WTC11 (cell line): ENCODE data around the gene WASHC3. TPM values are rescaled to one million over a fixed set of nuclear protein-coding genes. Genes with fewer than 3 reads are reported as not detected.

ENCODE experiments used
- ATAC-seq: fragments of 200-7000 bp; cut with Tn5 transposase; 2 replicates; pipeline ENCODE4 v1.10.0; 2021; ENCODE audit warnings: mild to moderate bottlenecking, moderate library complexity
- CTCF ChIA-PET: fragments of 300-600 bp; sonication (Branson Sonifier 250); formaldehyde crosslinking; loops from one replicate; lab custom pipeline; 2021; ENCODE audit warnings: antibody characterized with exemption; lab: Charles Lee
- POLR2A ChIA-PET: fragments of 350-600 bp; sonication (Branson Sonifier 250); formaldehyde crosslinking; loops from one replicate; lab custom pipeline; 2021; ENCODE audit warnings: antibody characterized with exemption; lab: Charles Lee
- DNase-seq: peaks from one replicate; pipeline ENCODE4 v3.0.0; 2021; ENCODE audit warnings: low spot score
- H3K27ac Mint-ChIP-seq: 2 replicates; pipeline ENCODE4 v1.8.0; 2021; ENCODE audit warnings: mixed read lengths
- H3K27me3 Mint-ChIP-seq: 2 replicates; pipeline ENCODE4 v1.8.0; 2021; ENCODE audit warnings: low read depth, mild to moderate bottlenecking, moderate library complexity, mixed read lengths
- H3K36me3 Mint-ChIP-seq: 2 replicates; pipeline ENCODE4 v1.8.0; 2021; ENCODE audit warnings: mixed read lengths
- H3K4me1 Mint-ChIP-seq: 2 replicates; pipeline ENCODE4 v1.8.0; 2022; ENCODE audit warnings: mixed read lengths
- H3K4me3 Mint-ChIP-seq: 2 replicates; pipeline ENCODE4 v1.8.0; 2021; ENCODE audit warnings: mild to moderate bottlenecking, moderate library complexity, mixed read lengths
- H3K9me3 Mint-ChIP-seq: 2 replicates; pipeline ENCODE4 v1.8.0; 2021; ENCODE audit warnings: mixed read lengths
- ARID4B ChIP-seq: sonication (generic); formaldehyde crosslinking; IDR thresholded peaks from 2 replicates; pipeline ENCODE4 v1.8.0; 2023; ENCODE audit warnings: missing genetic modification reagents, mild to moderate bottlenecking, borderline replicate concordance
- CREB1 ChIP-seq: sonication (generic); formaldehyde crosslinking; IDR thresholded peaks from 2 replicates; pipeline ENCODE4 v1.8.0; 2023; ENCODE audit warnings: mild to moderate bottlenecking, missing genetic modification reagents
- ELF4 ChIP-seq: sonication (generic); formaldehyde crosslinking; IDR thresholded peaks from 2 replicates; pipeline ENCODE4 v1.8.1; 2022; ENCODE audit warnings: low read depth, mild to moderate bottlenecking, moderate library complexity, missing genetic modification reagents
- EMX1 ChIP-seq: fragments of 250-450 bp; sonication (Bioruptor Pico); IDR thresholded peaks from 2 replicates; pipeline ENCODE4 v1.8.0; 2021; ENCODE audit warnings: mild to moderate bottlenecking
- FOXP1 ChIP-seq: sonication (generic); formaldehyde crosslinking; IDR thresholded peaks from 2 replicates; pipeline ENCODE4 v1.8.0; 2022; ENCODE audit warnings: missing genetic modification reagents, mild to moderate bottlenecking, moderate library complexity, borderline replicate concordance
- FOXP4 ChIP-seq: sonication (generic); formaldehyde crosslinking; IDR thresholded peaks from 2 replicates; pipeline ENCODE4 v1.8.0; 2022; ENCODE audit warnings: mild to moderate bottlenecking, missing genetic modification reagents
- MXD4 ChIP-seq: fragments of 250-450 bp; sonication (Bioruptor Pico); IDR thresholded peaks from 2 replicates; pipeline ENCODE4 v1.8.0; 2021; ENCODE audit warnings: mild to moderate bottlenecking, moderate library complexity, borderline replicate concordance
- NR1H2 ChIP-seq: sonication (generic); formaldehyde crosslinking; IDR thresholded peaks from 2 replicates; pipeline ENCODE4 v1.9.0; 2021; ENCODE audit warnings: mild to moderate bottlenecking, moderate library complexity, missing genetic modification reagents
- PRRX2 ChIP-seq: fragments of 250-450 bp; sonication (Bioruptor Pico); IDR thresholded peaks from 2 replicates; pipeline ENCODE4 v1.8.0; 2021; ENCODE audit warnings: mild to moderate bottlenecking
- SMAD4 ChIP-seq: sonication (generic); formaldehyde crosslinking; IDR thresholded peaks from 2 replicates; pipeline ENCODE4 v1.8.0; 2022; ENCODE audit warnings: mild to moderate bottlenecking, missing genetic modification reagents
- STAT6 ChIP-seq: sonication (generic); formaldehyde crosslinking; conservative IDR thresholded peaks from 2 replicates; pipeline ENCODE4 v1.8.1; 2023; ENCODE audit warnings: mild to moderate bottlenecking, low read depth, missing genetic modification reagents, moderate library complexity
- TCF7 ChIP-seq: sonication (generic); formaldehyde crosslinking; IDR thresholded peaks from 2 replicates; pipeline ENCODE4 v1.8.0; 2022; ENCODE audit warnings: mild to moderate bottlenecking, low read depth, missing genetic modification reagents, moderate library complexity
- TP53 ChIP-seq: sonication (generic); formaldehyde crosslinking; IDR thresholded peaks from 2 replicates; pipeline ENCODE4 v1.8.1; 2023; ENCODE audit warnings: mild to moderate bottlenecking, missing genetic modification reagents
- USF1 ChIP-seq: sonication (generic); formaldehyde crosslinking; IDR thresholded peaks from 2 replicates; pipeline ENCODE4 v1.8.0; 2022; ENCODE audit warnings: mild to moderate bottlenecking, missing genetic modification reagents
- ZNF121 ChIP-seq: sonication (generic); formaldehyde crosslinking; IDR thresholded peaks from 2 replicates; pipeline ENCODE4 v1.8.0; 2023; ENCODE audit warnings: missing genetic modification reagents
- ZNF219 ChIP-seq: sonication (generic); formaldehyde crosslinking; IDR thresholded peaks from 2 replicates; pipeline ENCODE4 v1.8.0; 2023; ENCODE audit warnings: missing genetic modification reagents, mild to moderate bottlenecking, borderline replicate concordance
- total RNA-seq: library from RNA; stranded (reverse); gene quantifications from 3 replicates; pipeline ENCODE4 v1.2.3, GENCODE V29; 2021
- TF ChIP-seq, protein P1 (sequence below): fragments of 200-600 bp; IDR thresholded peaks from 2 replicates; pipeline ENCODE4 v1.8.0; 2022; ENCODE audit warnings: antibody characterized with exemption
- TF ChIP-seq, protein P2 (sequence below): fragments of 250-450 bp; sonication (Bioruptor Pico); IDR thresholded peaks from 2 replicates; pipeline ENCODE4 v2.1.2; 2022; ENCODE audit warnings: mild to moderate bottlenecking, moderate library complexity
- TF ChIP-seq, protein P3 (sequence below): sonication (generic); formaldehyde crosslinking; IDR thresholded peaks from 2 replicates; pipeline ENCODE4 v1.8.0; 2023; ENCODE audit warnings: mild to moderate bottlenecking, missing genetic modification reagents

WASHC3 gene
- total RNA-seq, 1 experiment from 2014 or later, result 6.0 TPM

DNA sequence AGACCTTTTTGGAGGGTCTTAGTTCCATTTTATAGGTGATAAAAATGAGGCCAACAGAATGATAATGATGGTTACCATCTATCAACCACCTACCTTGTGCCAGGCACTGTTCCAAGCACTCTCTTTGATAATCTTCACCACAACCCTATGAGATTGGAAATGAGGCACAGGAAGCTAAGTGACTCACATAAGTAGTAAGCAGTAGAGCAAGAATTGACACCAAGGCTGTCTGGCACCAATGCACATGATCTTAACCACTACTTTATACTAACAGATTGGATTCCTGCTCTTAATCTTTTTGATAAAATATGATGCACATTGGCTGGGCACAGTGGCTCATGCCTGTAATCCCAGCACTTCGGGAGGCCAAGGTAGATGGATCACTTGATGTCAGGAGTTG, 93.0 kb downstream of the WASHC3 start:
- ATAC-seq (no peak), DNase-seq (no peak)
- H3K36me3 Mint-ChIP-seq, result no peaks in the 10 kb centered on the region
- H3K9me3 Mint-ChIP-seq, result no peaks in the 10 kb centered on the region
- ChIA-PET POLR2A (no interaction called here), CTCF (no interaction called here)
- H3K4me3 Mint-ChIP-seq, result no peak overlapping the region
- H3K27me3 Mint-ChIP-seq, result no peaks in the 10 kb centered on the region
- H3K4me1 Mint-ChIP-seq, result no peaks in the 10 kb centered on the region
- TF ChIP-seq TCF7 (CRISPR knock-in tag) (no peak), TP53 (CRISPR knock-in tag) (no peak), FOXP4 (no peak), CREB1 (CRISPR knock-in tag) (no peak), STAT6 (CRISPR knock-in tag) (no peak), USF1 (CRISPR knock-in tag) (no peak), EMX1 (no peak), NR1H2 (CRISPR knock-in tag) (no peak), ZNF121 (no peak), PRRX2 (CRISPR knock-in tag) (no peak), ZNF219 (no peak), FOXP1 (CRISPR knock-in tag) (no peak), ARID4B (CRISPR knock-in tag) (no peak), MXD4 (CRISPR knock-in tag) (no peak), ELF4 (no peak), SMAD4 (CRISPR knock-in tag) (no peak)
- TF ChIP-seq, protein P1, sequence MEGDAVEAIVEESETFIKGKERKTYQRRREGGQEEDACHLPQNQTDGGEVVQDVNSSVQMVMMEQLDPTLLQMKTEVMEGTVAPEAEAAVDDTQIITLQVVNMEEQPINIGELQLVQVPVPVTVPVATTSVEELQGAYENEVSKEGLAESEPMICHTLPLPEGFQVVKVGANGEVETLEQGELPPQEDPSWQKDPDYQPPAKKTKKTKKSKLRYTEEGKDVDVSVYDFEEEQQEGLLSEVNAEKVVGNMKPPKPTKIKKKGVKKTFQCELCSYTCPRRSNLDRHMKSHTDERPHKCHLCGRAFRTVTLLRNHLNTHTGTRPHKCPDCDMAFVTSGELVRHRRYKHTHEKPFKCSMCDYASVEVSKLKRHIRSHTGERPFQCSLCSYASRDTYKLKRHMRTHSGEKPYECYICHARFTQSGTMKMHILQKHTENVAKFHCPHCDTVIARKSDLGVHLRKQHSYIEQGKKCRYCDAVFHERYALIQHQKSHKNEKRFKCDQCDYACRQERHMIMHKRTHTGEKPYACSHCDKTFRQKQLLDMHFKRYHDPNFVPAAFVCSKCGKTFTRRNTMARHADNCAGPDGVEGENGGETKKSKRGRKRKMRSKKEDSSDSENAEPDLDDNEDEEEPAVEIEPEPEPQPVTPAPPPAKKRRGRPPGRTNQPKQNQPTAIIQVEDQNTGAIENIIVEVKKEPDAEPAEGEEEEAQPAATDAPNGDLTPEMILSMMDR, result no peak
- TF ChIP-seq, protein P2, sequence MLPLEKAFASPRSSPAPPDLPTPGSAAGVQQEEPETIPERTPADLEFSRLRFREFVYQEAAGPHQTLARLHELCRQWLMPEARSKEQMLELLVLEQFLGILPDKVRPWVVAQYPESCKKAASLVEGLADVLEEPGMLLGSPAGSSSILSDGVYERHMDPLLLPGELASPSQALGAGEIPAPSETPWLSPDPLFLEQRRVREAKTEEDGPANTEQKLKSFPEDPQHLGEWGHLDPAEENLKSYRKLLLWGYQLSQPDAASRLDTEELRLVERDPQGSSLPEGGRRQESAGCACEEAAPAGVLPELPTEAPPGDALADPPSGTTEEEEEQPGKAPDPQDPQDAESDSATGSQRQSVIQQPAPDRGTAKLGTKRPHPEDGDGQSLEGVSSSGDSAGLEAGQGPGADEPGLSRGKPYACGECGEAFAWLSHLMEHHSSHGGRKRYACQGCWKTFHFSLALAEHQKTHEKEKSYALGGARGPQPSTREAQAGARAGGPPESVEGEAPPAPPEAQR (CRISPR knock-in tag), result no peak
- TF ChIP-seq, protein P3, sequence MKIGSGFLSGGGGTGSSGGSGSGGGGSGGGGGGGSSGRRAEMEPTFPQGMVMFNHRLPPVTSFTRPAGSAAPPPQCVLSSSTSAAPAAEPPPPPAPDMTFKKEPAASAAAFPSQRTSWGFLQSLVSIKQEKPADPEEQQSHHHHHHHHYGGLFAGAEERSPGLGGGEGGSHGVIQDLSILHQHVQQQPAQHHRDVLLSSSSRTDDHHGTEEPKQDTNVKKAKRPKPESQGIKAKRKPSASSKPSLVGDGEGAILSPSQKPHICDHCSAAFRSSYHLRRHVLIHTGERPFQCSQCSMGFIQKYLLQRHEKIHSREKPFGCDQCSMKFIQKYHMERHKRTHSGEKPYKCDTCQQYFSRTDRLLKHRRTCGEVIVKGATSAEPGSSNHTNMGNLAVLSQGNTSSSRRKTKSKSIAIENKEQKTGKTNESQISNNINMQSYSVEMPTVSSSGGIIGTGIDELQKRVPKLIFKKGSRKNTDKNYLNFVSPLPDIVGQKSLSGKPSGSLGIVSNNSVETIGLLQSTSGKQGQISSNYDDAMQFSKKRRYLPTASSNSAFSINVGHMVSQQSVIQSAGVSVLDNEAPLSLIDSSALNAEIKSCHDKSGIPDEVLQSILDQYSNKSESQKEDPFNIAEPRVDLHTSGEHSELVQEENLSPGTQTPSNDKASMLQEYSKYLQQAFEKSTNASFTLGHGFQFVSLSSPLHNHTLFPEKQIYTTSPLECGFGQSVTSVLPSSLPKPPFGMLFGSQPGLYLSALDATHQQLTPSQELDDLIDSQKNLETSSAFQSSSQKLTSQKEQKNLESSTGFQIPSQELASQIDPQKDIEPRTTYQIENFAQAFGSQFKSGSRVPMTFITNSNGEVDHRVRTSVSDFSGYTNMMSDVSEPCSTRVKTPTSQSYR (CRISPR knock-in tag), result no peak
- H3K27ac Mint-ChIP-seq, result no peak overlapping the region
